Ascending aorta (tissue), 2 donors: ENCODE results near the gene MRPL10. TPM values are rescaled to one million over a fixed set of nuclear protein-coding genes. Genes with fewer than 3 reads are reported as not detected.

ENCODE experiments used
- DNase-seq, 2 donors: peaks; one replicate each; pipeline ENCODE4 v3.0.0-alpha.2; 2019; ENCODE audit warnings: low spot score in 2 of 2
- H3K27ac ChIP-seq, 2 donors: fragments of 200-600 bp; sonication (generic); one replicate each; pipeline ENCODE4 v1.5.1; 2016 to 2017; ENCODE audit warnings: mild to moderate bottlenecking in 1 of 2
- H3K27me3 ChIP-seq: fragments of 200-600 bp; sonication (generic); one replicate; pipeline ENCODE4 v1.5.1; 2017
- H3K36me3 ChIP-seq, 2 donors: fragments of 200-600 bp; sonication (generic); one replicate each; pipeline ENCODE4 v1.5.1; 2016
- H3K4me1 ChIP-seq, 2 donors: fragments of 200-600 bp; sonication (generic); one replicate each; pipeline ENCODE4 v1.5.1; 2016 to 2017; ENCODE audit warnings: mild to moderate bottlenecking in 1 of 2
- H3K4me3 ChIP-seq, 2 donors: fragments of 200-600 bp; sonication (generic); one replicate each; pipeline ENCODE4 v1.5.1; 2016 to 2017; ENCODE audit warnings: mild to moderate bottlenecking in 1 of 2
- H3K9me3 ChIP-seq, 2 donors: fragments of 200-600 bp; sonication (generic); one replicate each; pipeline ENCODE4 v1.5.1; 2016
- intact Hi-C: fragments of 100-400 bp; cut with DNase I; formaldehyde crosslinking; loops from one replicate; pipeline ENCODE4 v1.15.1; 2023
- total RNA-seq: library from RNA; depleted of rRNA; stranded (reverse); fragments of >200 nt; gene quantifications from one replicate; pipeline ENCODE4 v1.1.0, GENCODE V29; 2016
- TF ChIP-seq, protein P1 (sequence below), 3 experiments: fragments of 200-600 bp in 2 of 3; fragments of 450-650 bp in 1 of 3; sonication (generic) in 2 of 3; IDR thresholded peaks; one replicate each; pipeline ENCODE4 v1.5.1; 2016 to 2019; ENCODE audit warnings: antibody characterized with exemption in 3 of 3, mild to moderate bottlenecking in 1 of 3, moderate library complexity in 1 of 3

The MRPL10 gene
- total RNA-seq, 1 donor from 2014 or later = 13.7 TPM

DNA sequence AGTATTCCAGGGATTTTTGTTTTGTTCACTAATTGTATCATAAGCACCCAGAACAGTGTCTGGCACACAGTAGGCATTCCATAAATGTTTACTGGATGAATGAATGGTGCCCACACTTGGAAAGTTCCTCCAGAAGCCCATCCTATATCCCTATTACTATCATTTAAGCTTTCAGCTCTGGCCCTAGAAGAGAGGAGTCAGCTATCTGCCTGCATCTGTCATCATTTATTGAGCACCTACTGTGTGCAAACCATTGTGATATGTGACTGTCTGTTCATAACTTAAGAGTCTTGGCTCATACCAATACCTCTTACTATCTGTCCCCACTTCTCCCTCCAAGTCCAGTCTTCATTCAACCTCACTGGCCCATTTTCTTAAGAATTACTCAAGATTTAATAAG is 39.7 kb upstream of the MRPL10 start:
- Histone ChIP-seq H3K4me1 (peaks cover 0 to 6% of the 10 kb centered on the region in 2 donors), H3K4me3 (no peak overlapping the region), H3K9me3 (no peaks in the 10 kb centered on the region), H3K27me3 (peaks cover 8% of the 10 kb centered on the region), H3K36me3 (no peaks in the 10 kb centered on the region), H3K27ac (no peak overlapping the region)
- intact Hi-C loops = no loop called here
- TF ChIP-seq, protein P1, sequence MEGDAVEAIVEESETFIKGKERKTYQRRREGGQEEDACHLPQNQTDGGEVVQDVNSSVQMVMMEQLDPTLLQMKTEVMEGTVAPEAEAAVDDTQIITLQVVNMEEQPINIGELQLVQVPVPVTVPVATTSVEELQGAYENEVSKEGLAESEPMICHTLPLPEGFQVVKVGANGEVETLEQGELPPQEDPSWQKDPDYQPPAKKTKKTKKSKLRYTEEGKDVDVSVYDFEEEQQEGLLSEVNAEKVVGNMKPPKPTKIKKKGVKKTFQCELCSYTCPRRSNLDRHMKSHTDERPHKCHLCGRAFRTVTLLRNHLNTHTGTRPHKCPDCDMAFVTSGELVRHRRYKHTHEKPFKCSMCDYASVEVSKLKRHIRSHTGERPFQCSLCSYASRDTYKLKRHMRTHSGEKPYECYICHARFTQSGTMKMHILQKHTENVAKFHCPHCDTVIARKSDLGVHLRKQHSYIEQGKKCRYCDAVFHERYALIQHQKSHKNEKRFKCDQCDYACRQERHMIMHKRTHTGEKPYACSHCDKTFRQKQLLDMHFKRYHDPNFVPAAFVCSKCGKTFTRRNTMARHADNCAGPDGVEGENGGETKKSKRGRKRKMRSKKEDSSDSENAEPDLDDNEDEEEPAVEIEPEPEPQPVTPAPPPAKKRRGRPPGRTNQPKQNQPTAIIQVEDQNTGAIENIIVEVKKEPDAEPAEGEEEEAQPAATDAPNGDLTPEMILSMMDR (IDR thresholded peaks at IDR 0.05) = no peak
- DNase-seq = no peak

DNA sequence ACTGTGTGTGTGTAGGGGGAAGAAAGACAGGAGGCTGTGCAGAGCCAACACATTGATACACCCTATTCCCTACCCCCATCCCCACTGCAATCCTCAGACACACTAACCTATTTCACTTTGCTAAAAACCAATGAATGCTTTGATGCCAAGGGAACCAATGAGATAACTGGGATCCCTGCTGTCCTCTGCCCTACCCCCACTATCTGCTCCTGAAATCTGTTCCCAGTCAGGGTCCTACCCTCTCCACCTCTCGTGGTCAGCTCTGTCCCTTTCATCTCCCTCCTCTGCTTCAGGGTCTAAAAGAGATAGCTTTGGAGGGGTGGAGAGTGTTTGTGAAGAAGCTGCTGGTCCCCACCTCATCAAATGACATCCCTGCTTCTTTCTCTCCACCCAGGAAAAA is 38.7 kb upstream of the MRPL10 start:
- Histone ChIP-seq H3K27ac (no peak overlapping the region), H3K4me1 (peaks cover 0 to 6% of the 10 kb centered on the region in 2 donors), H3K4me3 (no peak overlapping the region), H3K27me3 (peaks cover 8% of the 10 kb centered on the region), H3K36me3 (no peaks in the 10 kb centered on the region), H3K9me3 (no peaks in the 10 kb centered on the region)
- no peak for DNase-seq
- TF ChIP-seq, protein P1 (IDR thresholded peaks at IDR 0.05) = no peak
- intact Hi-C loops = no loop called here

DNA sequence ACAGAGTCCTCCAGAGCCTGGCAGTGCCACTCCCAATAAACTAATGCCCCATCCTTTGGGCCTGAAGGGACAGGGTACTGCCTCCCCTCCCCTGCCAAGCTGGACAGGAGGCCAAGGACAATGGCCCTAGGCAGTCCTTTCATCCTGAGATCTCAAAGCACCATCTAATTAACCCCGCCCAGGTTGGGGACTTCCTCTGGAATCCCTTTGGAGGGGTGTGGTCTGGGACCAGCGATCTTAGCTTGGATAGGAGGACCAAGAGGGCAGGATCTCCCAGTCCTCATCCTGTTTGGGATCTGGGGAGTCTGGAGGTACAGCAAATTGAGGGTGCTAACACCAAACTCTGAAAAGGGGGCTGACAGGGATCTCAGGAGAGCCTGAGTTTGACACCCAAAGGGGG is 37.8 kb upstream of the MRPL10 start:
- H3K27me3 ChIP-seq = peaks cover 8% of the 10 kb centered on the region
- H3K36me3 ChIP-seq = no peaks in the 10 kb centered on the region
- no peak overlapping the region for H3K27ac ChIP-seq
- no peak for DNase-seq
- H3K9me3 ChIP-seq = no peaks in the 10 kb centered on the region
- intact Hi-C loops = no loop called here
- no peak overlapping the region for H3K4me3 ChIP-seq
- TF ChIP-seq, protein P1 (IDR thresholded peaks at IDR 0.05) = no peak
- H3K4me1 ChIP-seq = peaks cover 0 to 6% of the 10 kb centered on the region in 2 donors

GRCh38 chr17:47867813-47868533 is 36.6 kb upstream of the MRPL10 start:
- H3K27me3 ChIP-seq = peaks cover 8% of the 10 kb centered on the region
- TF ChIP-seq, protein P1 (IDR thresholded peaks at IDR 0.05) = no peak
- H3K9me3 ChIP-seq = no peaks in the 10 kb centered on the region
- no peak overlapping the region for H3K4me3 ChIP-seq
- H3K4me1 ChIP-seq = peaks cover 0 to 7% of the 10 kb centered on the region in 2 donors
- no peak for DNase-seq
- intact Hi-C loops = no loop called here
- no peaks in the 10 kb centered on the region for H3K36me3 ChIP-seq
- H3K27ac ChIP-seq = no peak overlapping the region

DNA sequence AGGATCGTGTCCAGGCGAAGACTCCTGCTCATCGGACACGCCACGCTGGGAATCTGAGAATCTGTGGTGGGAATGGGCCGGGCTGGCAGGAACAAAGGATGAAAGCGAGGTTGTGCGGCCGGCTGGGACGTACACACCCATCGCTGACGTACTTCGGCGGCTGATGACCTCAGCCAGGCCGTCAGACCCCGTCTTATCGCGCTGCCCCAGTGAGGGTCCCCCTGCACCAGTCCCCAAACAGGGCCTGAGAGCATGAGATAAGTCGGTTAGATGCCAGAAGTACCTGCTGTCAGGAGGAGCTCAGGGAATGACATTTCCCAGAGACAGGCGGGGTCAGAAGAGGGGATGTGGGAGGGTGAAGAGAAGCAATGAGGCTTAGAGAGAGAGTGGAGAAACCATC is 35.6 kb upstream of the MRPL10 start:
- intact Hi-C loops = no loop called here
- TF ChIP-seq, protein P1 (IDR thresholded peaks at IDR 0.05) = no peak
- no peak overlapping the region for H3K4me3 ChIP-seq
- H3K36me3 ChIP-seq = no peaks in the 10 kb centered on the region
- no peaks in the 10 kb centered on the region for H3K27me3 ChIP-seq
- DNase-seq = no peak
- no peak overlapping the region for H3K27ac ChIP-seq
- H3K9me3 ChIP-seq = no peaks in the 10 kb centered on the region
- peaks cover 0 to 7% of the 10 kb centered on the region in 2 donors for H3K4me1 ChIP-seq
